ENCODE data around the gene KCNQ4.

GRCh38 chr1:40755067-40755466 is 28.5 kb upstream of the KCNQ4 start:
- TF ChIP-seq CTCF (conservative IDR thresholded peaks at IDR 0.05) = no peak
- no peak for TF ChIP-seq EZH2 (IDR thresholded peaks at IDR 0.05; ENCODE audit: low read depth)

All from PC-9 (cell line).